ENCODE data around the gene WDR44.

GRCh38 chrX:118370921-118371624 is 25.2 kb downstream of the WDR44 start:
- TF ChIP-seq CEBPB (IDR thresholded peaks at IDR 0.05) (no peak), TAF1 (IDR thresholded peaks at IDR 0.05; ENCODE audit: low read depth) (no peak), NFIC (IDR thresholded peaks at IDR 0.05) (no peak), MAX (IDR thresholded peaks at IDR 0.05) (no peak), EP300 (IDR thresholded peaks at IDR 0.05; ENCODE audit: borderline replicate concordance) (no peak), REST (IDR thresholded peaks at IDR 0.05; ENCODE audit: low read depth) (no peak), USF1 (IDR thresholded peaks at IDR 0.05) (no peak), EGR1 (IDR thresholded peaks at IDR 0.05) (no peak), RAD21 (IDR thresholded peaks at IDR 0.05; ENCODE audit: low read depth) (no peak), TEAD4 (IDR thresholded peaks at IDR 0.05) (no peak), FOXM1 (IDR thresholded peaks at IDR 0.05; ENCODE audit: borderline replicate concordance, low read depth) (no peak), YY1 (IDR thresholded peaks at IDR 0.05; ENCODE audit: low read depth) (no peak), CREB1 (IDR thresholded peaks at IDR 0.05; ENCODE audit: low read depth) (no peak)

Measured in Ishikawa (cell line).